Neuronal stem cell (in vitro differentiated cells): ENCODE results near the gene SAMD15.

Source experiments
- DNase-seq: peaks from one replicate; pipeline ENCODE4 v3.0.0-alpha.2; 2013; ENCODE audit warnings: low spot score
- H2AFZ ChIP-seq: one replicate; pipeline ENCODE4 v1.6.1; 2013; ENCODE audit warnings: mild to moderate bottlenecking, low read length, inconsistent platforms
- H2AK5ac ChIP-seq: 2 replicates; pipeline ENCODE4 v1.6.1; 2013; ENCODE audit warnings: low read depth, mild to moderate bottlenecking, inconsistent platforms, low read length, moderate library complexity, mixed read lengths
- H2BK120ac ChIP-seq: 2 replicates; pipeline ENCODE4 v1.6.1; 2013; ENCODE audit warnings: low read depth, mild to moderate bottlenecking, inconsistent platforms, low read length, moderate library complexity, mixed read lengths
- H2BK12ac ChIP-seq: one replicate; pipeline ENCODE4 v1.6.1; 2013; ENCODE audit warnings: low read length, inconsistent platforms
- H2BK15ac ChIP-seq: 2 replicates; pipeline ENCODE4 v1.6.1; 2013; ENCODE audit warnings: mild to moderate bottlenecking, low read length, inconsistent platforms, mixed read lengths
- H2BK5ac ChIP-seq: one replicate; pipeline ENCODE4 v1.6.1; 2013; ENCODE audit warnings: inconsistent platforms, mild to moderate bottlenecking, low read length, moderate library complexity
- H3K14ac ChIP-seq: one replicate; pipeline ENCODE4 v1.6.1; 2013; ENCODE audit warnings: low read length, inconsistent platforms
- H3K18ac ChIP-seq: 2 replicates; pipeline ENCODE4 v1.6.1; 2013; ENCODE audit warnings: low read length, inconsistent platforms
- H3K23ac ChIP-seq: 2 replicates; pipeline ENCODE4 v1.6.1; 2013; ENCODE audit warnings: low read depth, mild to moderate bottlenecking, mixed read lengths, low read length, inconsistent platforms; ENCODE audit not compliant: poor library complexity
- H3K27ac ChIP-seq: replicated peaks from 3 replicates; pipeline ENCODE4 v1.5.1; 2013; ENCODE audit warnings: low read length, inconsistent platforms
- H3K27me3 ChIP-seq, 3 experiments: 2 replicates each; pipeline ENCODE4 v1.6.1; 2013; ENCODE audit warnings: low read length in 3 of 3, mild to moderate bottlenecking in 2 of 3, inconsistent platforms in 1 of 3, low read depth in 1 of 3, mixed read lengths in 1 of 3, moderate library complexity in 1 of 3; ENCODE audit not compliant: control insufficient read depth in 3 of 3, insufficient read depth in 3 of 3
- H3K36me3 ChIP-seq, 2 donors: replicated peaks in 1 of 2; 2 replicates each; pipeline ENCODE4 v1.6.1; 2013; ENCODE audit warnings: low read length in 2 of 2; ENCODE audit not compliant: control insufficient read depth in 2 of 2, insufficient read depth in 2 of 2
- H3K4ac ChIP-seq: 2 replicates; pipeline ENCODE4 v1.6.1; 2013; ENCODE audit warnings: inconsistent platforms, mild to moderate bottlenecking, low read length, moderate library complexity
- H3K4me1 ChIP-seq, 2 donors: 1 replicate in 1 of 2; 2 replicates in 1 of 2; pipeline ENCODE4 v1.6.1; 2013; ENCODE audit warnings: low read length in 2 of 2, low read depth in 1 of 2; ENCODE audit not compliant: control insufficient read depth in 2 of 2, insufficient read depth in 1 of 2
- H3K4me2 ChIP-seq: one replicate; pipeline ENCODE4 v1.6.1; 2013; ENCODE audit warnings: mild to moderate bottlenecking, low read length, inconsistent platforms; ENCODE audit not compliant: insufficient read depth, poor library complexity, severe bottlenecking
- H3K4me3 ChIP-seq, 2 donors: 2 replicates each; pipeline ENCODE4 v1.5.1; 2013; ENCODE audit warnings: low read length in 2 of 2, mild to moderate bottlenecking in 2 of 2, inconsistent platforms in 1 of 2, moderate library complexity in 1 of 2
- H3K79me1 ChIP-seq: one replicate; pipeline ENCODE4 v1.6.1; 2013; ENCODE audit warnings: low read depth, mild to moderate bottlenecking, inconsistent platforms, low read length, moderate library complexity
- H3K9ac ChIP-seq: one replicate; pipeline ENCODE4 v1.6.1; 2013; ENCODE audit warnings: mild to moderate bottlenecking, low read depth, low read length, inconsistent platforms; ENCODE audit not compliant: poor library complexity
- H3K9me3 ChIP-seq, 2 donors: replicated peaks in 1 of 2; 2 replicates each; pipeline versions ENCODE3 to v1.6.1; 2013; ENCODE audit warnings: low read length in 2 of 2, mild to moderate bottlenecking in 2 of 2, inconsistent platforms in 1 of 2, low read depth in 1 of 2, mixed read lengths in 1 of 2, moderate library complexity in 1 of 2; ENCODE audit not compliant: control insufficient read depth in 2 of 2, insufficient read depth in 1 of 2
- H4K8ac ChIP-seq: one replicate; pipeline ENCODE4 v1.6.1; 2013; ENCODE audit warnings: low read depth, mild to moderate bottlenecking, inconsistent platforms, low read length, moderate library complexity
- H4K91ac ChIP-seq: one replicate; pipeline ENCODE4 v1.6.1; 2013; ENCODE audit warnings: low read length, low read depth, mild to moderate bottlenecking, inconsistent platforms; ENCODE audit not compliant: poor library complexity
- WGBS, 2 donors: extraction: QIAGEN DNeasy Blood & Tissue Kit; methylation state at CpG; one replicate each; pipeline ENCODE4 v1.1.7; 2013; ENCODE audit warnings: missing lambda C conversion rate in 2 of 2, mixed read lengths in 1 of 2; ENCODE audit not compliant: insufficient read length in 2 of 2, insufficient replicate concordance in 1 of 2; ENCODE audit errors: extremely low coverage in 2 of 2; 5-methylcytosine and 5-hydroxymethylcytosine counted together

Gene SAMD15

GRCh38 chr14:77390188-77390587, 13.0 kb downstream of the SAMD15 start:
- no peak overlapping the region for H2AFZ ChIP-seq
- no CpG with 5 or more reads among the region's 4 CpGs for WGBS, 2 donors

GRCh38 chr14:77400216-77400615, 23.0 kb downstream of the SAMD15 start:
- Histone ChIP-seq H3K9ac (no peak overlapping the region), H3K18ac (no peak overlapping the region), H2AFZ (no peak overlapping the region), H4K8ac (no peak overlapping the region), H2AK5ac (no peak overlapping the region), H3K14ac (no peak overlapping the region), H2BK15ac (no peak overlapping the region), H3K9me3 (peaks cover 0 to 3% of the 10 kb centered on the region in 2 donors), H3K4me2 (no peak overlapping the region), H3K23ac (no peak overlapping the region), H3K36me3 (no peaks in the 10 kb centered on the region), H3K79me1 (no peaks in the 10 kb centered on the region), H3K4me1 (no peaks in the 10 kb centered on the region), H2BK120ac (no peak overlapping the region), H2BK5ac (no peak overlapping the region), H3K4me3 (no peak overlapping the region), H4K91ac (no peak overlapping the region), H2BK12ac (no peak overlapping the region), H3K27ac (no peak overlapping the region), H3K27me3 (no peaks in the 10 kb centered on the region), H3K4ac (no peak overlapping the region)
- WGBS, 2 donors, result no CpG with 5 or more reads among the region's 6 CpGs
- DNase-seq, result no peak

More at GRCh38 chr14:77390188-77390587, 13.0 kb downstream of the SAMD15 start:
- Histone ChIP-seq H2BK120ac (no peak overlapping the region), H3K18ac (no peak overlapping the region), H3K4me3 (no peak overlapping the region), H3K14ac (no peak overlapping the region), H3K36me3 (no peaks in the 10 kb centered on the region), H3K4me2 (no peak overlapping the region), H4K91ac (no peak overlapping the region), H3K23ac (no peak overlapping the region), H4K8ac (no peak overlapping the region), H3K4ac (no peak overlapping the region), H3K4me1 (no peaks in the 10 kb centered on the region), H2BK12ac (no peak overlapping the region), H2BK5ac (no peak overlapping the region), H2BK15ac (no peak overlapping the region), H3K79me1 (no peaks in the 10 kb centered on the region), H2AK5ac (no peak overlapping the region), H3K9ac (no peak overlapping the region), H3K27ac (no peak overlapping the region), H3K9me3 (no peaks in the 10 kb centered on the region), H3K27me3 (no peaks in the 10 kb centered on the region)
- DNase-seq, result no peak

GRCh38 chr14:77403768-77404167, 26.6 kb downstream of the SAMD15 start:
- Histone ChIP-seq H2BK15ac (no peak overlapping the region), H3K4me3 (no peak overlapping the region), H3K9ac (no peak overlapping the region), H2BK5ac (no peak overlapping the region), H3K23ac (no peak overlapping the region), H3K18ac (no peak overlapping the region), H3K4me2 (no peak overlapping the region), H3K79me1 (no peaks in the 10 kb centered on the region), H4K8ac (no peak overlapping the region), H3K14ac (no peak overlapping the region), H3K4ac (no peak overlapping the region), H3K27ac (no peak overlapping the region), H4K91ac (no peak overlapping the region), H2AK5ac (no peak overlapping the region), H3K4me1 (no peaks in the 10 kb centered on the region), H2BK12ac (no peak overlapping the region), H2AFZ (no peak overlapping the region), H3K36me3 (no peaks in the 10 kb centered on the region), H2BK120ac (no peak overlapping the region), H3K27me3 (no peaks in the 10 kb centered on the region), H3K9me3 (no peaks in the 10 kb centered on the region)
- DNase-seq, result no peak
- WGBS, 2 donors, result no CpG with 5 or more reads among the region's 3 CpGs

- no peaks in the 10 kb centered on the region for H3K9me3 ChIP-seq
- no peak overlapping the region for H3K4me3 ChIP-seq
- H2BK15ac ChIP-seq, result no peak overlapping the region
- no peak overlapping the region for H2BK5ac ChIP-seq
- H3K4me2 ChIP-seq, result no peak overlapping the region
- H2BK12ac ChIP-seq, result no peak overlapping the region
- no peak overlapping the region for H3K18ac ChIP-seq
- no peak overlapping the region for H2BK120ac ChIP-seq
- no peak overlapping the region for H3K4ac ChIP-seq
- no peaks in the 10 kb centered on the region for H3K36me3 ChIP-seq
- no peaks in the 10 kb centered on the region for H3K79me1 ChIP-seq
- H4K8ac ChIP-seq, result no peak overlapping the region
- no peak overlapping the region for H3K27ac ChIP-seq
- H3K14ac ChIP-seq, result no peak overlapping the region
- H3K23ac ChIP-seq, result no peak overlapping the region
- H2AK5ac ChIP-seq, result no peak overlapping the region
- H3K4me1 ChIP-seq, result no peaks in the 10 kb centered on the region
- no peak overlapping the region for H2AFZ ChIP-seq
- DNase-seq, result no peak
- H3K9ac ChIP-seq, result no peak overlapping the region
- WGBS, 2 donors, result no CpG with 5 or more reads among the region's 3 CpGs
- H3K27me3 ChIP-seq, result no peaks in the 10 kb centered on the region
- H4K91ac ChIP-seq, result no peak overlapping the region
Observed at GRCh38 chr14:77406086-77406485, 28.9 kb downstream of the SAMD15 start.
